ENCODE data around the gene HES5. TPM values are rescaled to one million over a fixed set of nuclear protein-coding genes. Genes with fewer than 3 reads are reported as not detected.
"Not testable (repeated sequence)": the region's sequence is repeated elsewhere in the genome, so short reads cannot be mapped to it uniquely, and the experiment has no call there.

Gene HES5
- total RNA-seq, 1 donor: not detected

- no peak for TF ChIP-seq CTCF (IDR thresholded peaks at IDR 0.05; ENCODE audit: insufficient read depth, low read length)
- H3K4me3 ChIP-seq (ENCODE audit: low read depth, low read length): no peak overlapping the region
- no peak for DNase-seq (ENCODE audit: low read depth)
These were observed 40.3 kb upstream of the HES5 start for GRCh38 chr1:2570332-2570731.

DNA sequence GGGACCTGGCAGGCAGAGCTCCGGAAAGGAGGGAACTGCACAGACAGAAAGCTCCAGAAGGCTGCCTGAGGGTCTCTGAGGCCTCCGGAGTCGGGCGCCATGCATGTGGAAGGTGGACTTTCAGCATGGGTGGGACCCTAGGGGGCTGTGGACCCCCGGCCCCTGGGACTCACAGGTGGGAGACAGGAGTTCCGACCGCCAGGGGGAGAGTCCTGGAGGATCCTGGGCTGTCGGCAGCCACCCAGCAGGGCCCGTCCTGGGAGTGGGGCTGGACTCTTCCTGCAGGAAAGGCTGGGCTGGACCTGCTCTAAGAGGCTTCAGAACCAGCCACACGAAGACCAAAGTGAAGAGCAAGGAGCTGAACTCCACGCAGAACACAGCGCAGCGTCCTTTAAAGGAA, 39.6 kb upstream of the HES5 start:
- not testable (repeated sequence) for H3K4me3 ChIP-seq (ENCODE audit: low read depth, low read length); DNase-seq (ENCODE audit: low read depth)

- H3K4me3 ChIP-seq (ENCODE audit: low read depth, low read length): no peak overlapping the region
- DNase-seq (ENCODE audit: low read depth): no peak
- TF ChIP-seq CTCF (IDR thresholded peaks at IDR 0.05; ENCODE audit: insufficient read depth, low read length): no peak
These were observed 39.0 kb upstream of the HES5 start for GRCh38 chr1:2569060-2569459.

DNA sequence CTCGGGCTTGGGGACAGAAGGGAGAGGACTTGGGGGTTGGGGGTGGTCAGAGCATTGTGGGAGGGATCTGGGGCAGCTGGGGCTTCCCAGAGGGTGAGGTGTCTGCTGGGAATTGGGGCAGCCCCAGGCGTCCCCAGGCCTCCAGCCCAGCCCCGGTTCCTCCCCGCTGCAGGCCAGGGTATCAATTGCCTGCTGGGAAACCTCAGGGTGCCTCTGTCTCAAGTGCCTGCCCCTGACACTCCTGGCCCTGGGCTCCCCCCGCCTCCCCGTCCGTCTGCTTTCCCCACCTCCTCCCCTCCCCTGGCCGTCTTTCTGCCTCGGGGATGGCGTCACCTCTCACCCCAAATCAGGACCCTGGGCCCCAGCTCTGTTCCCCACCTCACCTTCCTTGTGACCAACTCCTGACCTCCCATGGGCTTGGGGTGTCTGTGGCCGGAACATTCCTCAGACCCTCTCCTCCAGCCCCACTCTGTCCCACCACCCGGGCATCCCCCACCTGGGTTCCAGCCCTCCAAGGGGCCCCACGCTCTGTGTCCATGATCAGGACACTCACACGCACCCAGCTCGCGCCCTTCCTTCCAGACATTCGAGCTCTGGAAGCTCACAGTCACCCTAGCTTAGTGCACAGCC, 38.2 kb upstream of the HES5 start:
- H3K4me3 ChIP-seq (ENCODE audit: low read depth, low read length); DNase-seq (ENCODE audit: low read depth): not testable (repeated sequence)

GRCh38 chr1:2567083-2567679, 37.1 kb upstream of the HES5 start:
- no peak for DNase-seq (ENCODE audit: low read depth)
- H3K4me3 ChIP-seq (ENCODE audit: low read depth, low read length): no peak overlapping the region
- no peak for TF ChIP-seq CTCF (IDR thresholded peaks at IDR 0.05; ENCODE audit: insufficient read depth, low read length)

DNA sequence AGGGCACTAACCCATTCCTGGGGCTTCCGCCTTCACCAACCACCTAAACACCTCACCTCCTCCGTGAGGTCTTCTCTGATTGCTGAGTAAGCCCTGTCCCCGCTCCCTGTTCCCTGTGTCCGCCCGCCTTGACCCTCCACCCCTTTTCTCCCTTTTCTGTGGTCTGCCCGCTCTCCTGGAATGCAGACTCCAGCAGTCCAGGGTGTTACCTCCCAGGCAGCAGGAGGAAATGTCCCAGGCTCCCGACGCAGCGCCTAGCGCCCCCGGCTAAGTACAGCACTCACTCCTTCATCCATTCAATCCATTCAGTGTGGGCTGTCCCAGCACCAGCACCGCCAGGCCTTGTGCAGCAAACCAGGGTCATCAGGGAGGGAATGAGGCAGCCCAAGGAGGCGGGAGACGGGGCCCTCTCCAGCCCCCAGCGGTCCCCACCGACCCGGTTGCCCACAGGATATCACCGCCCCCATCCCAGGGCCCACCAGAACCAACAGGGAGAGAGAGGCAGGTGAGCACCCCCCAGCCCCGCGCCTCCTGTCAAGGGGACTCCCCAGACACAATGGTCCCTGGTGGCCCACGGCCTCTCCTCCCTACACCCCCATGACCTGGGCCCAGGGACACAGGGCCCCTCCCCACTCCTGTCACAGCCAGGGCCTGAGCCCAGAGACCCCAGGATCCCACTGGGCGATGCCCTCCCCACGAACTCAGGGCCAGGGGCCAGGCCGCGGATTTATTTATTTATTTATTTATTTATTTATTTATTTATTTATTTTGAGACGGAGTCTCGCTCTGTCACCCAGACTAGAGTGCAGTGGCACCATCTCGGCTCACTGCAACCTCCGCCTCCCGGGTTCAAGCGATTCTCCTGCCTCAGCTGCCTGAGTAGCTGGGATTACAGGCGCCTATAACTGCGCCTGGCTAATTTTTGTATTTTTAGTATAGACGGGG, 36.3 kb upstream of the HES5 start:
- no peak for TF ChIP-seq CTCF (IDR thresholded peaks at IDR 0.05; ENCODE audit: insufficient read depth, low read length)
- DNase-seq (ENCODE audit: low read depth): no peak
- no peak overlapping the region for H3K4me3 ChIP-seq (ENCODE audit: low read depth, low read length)

DNA sequence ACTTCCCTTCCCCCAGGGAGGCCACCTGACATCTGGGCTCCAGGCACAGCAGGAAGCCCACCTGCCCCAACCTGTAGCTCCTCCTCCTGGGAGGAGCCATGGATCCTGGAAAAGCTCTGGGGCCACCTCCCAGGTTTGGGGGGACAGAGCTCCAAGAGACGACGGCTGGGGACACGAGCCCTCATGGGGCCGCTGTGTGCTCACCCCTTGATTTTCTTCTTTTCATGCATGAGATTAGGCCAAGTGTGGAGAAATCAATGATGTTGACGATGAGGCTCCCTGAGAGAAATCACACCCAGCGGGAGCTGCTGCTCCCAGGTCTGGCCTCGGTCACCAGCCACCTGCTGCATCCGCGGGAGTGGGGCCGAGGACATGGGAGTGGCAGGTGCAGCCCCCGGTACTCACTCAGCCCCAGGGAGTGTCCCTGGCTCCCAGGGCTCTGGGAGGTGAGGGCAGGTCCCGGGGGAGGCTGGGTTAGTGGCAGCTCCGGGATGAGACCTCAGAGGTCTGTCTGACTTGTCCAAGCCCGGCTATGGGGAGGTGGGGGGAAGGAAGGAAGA, 34.8 kb upstream of the HES5 start:
- DNase-seq (ENCODE audit: low read depth): no peak
- no peak for TF ChIP-seq CTCF (IDR thresholded peaks at IDR 0.05; ENCODE audit: insufficient read depth, low read length)
- no peak overlapping the region for H3K4me3 ChIP-seq (ENCODE audit: low read depth, low read length)

Measured in fibroblast of the aortic adventitia (primary cell).